NCI-H1694 treated with DMSO at 0.1 percent for 48 hours (cell line): Measurements from ENCODE around the gene ERBB4.
A peak's percentile ranks its signal among the peaks of the same experiment; 100 is the strongest.

Experiments
- DNase-seq: peaks from one replicate; lab custom pipeline; 2025; lab: John Stamatoyannopoulos, UW

The ERBB4 gene

GRCh38 chr2:212538305-212539071 lies at the start of gene ERBB4:
TSS of gene ERBB4 (minus strand) at chr2:212538802. CDS start at chr2:212538530, 272 bp downstream.
- no peak for DNase-seq

DNA sequence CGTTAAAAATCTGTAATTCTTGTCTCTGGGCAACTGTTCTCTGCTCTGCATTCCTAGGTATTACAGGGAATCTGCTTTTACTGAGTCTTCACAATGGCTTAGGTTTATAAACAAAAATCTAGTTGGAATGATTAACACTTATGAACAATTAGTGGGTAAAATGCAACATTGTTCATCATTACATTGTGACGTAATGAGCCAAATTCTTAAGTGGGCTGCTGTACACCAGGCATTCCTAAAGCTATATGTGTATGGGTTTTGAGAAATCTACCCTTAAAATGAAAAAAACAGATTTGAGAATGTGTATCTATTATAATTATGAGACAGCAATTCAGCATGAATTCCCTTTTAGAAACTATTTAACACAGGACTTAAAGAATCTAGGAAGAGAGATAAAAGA lies 41.5 kb upstream of the ERBB4 start:
- no peak for DNase-seq

GRCh38 chr2:212556296-212556695 lies 17.7 kb upstream of the ERBB4 start:
- DNase-seq: no peak

DNA sequence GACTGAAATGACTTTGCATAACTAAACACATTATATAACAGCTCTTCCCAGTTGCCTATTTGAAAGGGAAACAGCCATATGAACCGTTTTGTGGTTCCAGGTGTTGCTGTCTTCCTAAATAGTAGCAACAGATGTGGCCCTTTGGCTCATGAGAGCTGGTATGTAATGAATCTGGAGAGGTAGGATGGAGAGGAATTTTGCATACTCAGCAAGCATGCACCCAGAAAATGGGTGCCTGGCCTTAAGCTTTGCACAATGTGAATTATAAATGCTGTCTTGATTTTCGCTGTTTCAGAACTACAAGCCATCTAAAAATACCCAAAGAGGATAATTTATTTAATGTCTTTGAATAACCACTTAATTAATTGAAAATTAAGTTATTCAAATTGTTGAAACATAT lies 15.6 kb upstream of the ERBB4 start:
- DNase-seq: no peak

DNA sequence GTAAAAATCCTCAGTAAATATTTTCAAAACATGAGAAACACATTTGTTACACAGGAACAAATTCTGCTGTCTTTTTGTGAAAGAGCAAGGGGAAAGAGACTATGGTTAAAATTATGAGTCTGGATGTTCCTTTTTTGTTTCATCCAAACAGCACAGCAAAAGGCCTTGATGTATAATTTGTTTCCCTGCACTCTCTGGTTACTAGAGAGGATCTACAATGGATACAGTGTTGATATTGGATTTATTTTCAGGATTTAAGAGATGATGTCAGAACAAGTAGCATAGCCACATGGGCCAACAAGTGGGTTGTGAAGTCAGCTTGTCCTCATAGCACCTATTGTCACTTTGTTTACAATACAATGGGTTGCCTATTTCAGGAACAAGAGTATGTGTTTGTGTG lies 11.3 kb upstream of the ERBB4 start:
- DNase-seq: no peak

- DNase-seq: no peak
Measured at GRCh38 chr2:212549463-212549862, 10.9 kb upstream of the ERBB4 start.

- DNase-seq: no peak
Measured at GRCh38 chr2:212548455-212548819, 9.8 kb upstream of the ERBB4 start.

GRCh38 chr2:212547716-212548454 lies 9.3 kb upstream of the ERBB4 start:
- DNase-seq: no peak

DNA sequence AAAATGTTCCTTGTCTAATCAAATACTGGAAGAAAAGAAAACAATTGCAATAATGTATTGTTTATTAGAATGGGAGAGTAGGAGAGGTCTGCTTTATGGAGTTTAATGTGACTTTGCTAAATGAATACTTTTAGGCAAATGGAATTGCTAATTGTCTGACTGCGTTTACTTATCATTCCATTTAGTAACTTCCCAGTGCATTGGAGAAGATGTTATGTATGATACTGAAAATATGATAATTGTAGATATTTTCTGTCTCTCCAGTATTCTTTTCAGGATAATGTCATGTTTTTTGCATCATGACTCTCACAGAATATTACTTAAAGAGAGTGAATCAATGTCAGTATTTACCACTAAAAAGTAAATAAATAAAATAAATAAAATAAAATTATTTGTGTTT lies 8.1 kb upstream of the ERBB4 start:
- no peak for DNase-seq

GRCh38 chr2:212540341-212540740 lies 1.7 kb upstream of the ERBB4 start:
- no peak for DNase-seq

GRCh38 chr2:212539072-212539880 lies 674 bp upstream of the ERBB4 start:
- DNase-seq: no peak

DNA sequence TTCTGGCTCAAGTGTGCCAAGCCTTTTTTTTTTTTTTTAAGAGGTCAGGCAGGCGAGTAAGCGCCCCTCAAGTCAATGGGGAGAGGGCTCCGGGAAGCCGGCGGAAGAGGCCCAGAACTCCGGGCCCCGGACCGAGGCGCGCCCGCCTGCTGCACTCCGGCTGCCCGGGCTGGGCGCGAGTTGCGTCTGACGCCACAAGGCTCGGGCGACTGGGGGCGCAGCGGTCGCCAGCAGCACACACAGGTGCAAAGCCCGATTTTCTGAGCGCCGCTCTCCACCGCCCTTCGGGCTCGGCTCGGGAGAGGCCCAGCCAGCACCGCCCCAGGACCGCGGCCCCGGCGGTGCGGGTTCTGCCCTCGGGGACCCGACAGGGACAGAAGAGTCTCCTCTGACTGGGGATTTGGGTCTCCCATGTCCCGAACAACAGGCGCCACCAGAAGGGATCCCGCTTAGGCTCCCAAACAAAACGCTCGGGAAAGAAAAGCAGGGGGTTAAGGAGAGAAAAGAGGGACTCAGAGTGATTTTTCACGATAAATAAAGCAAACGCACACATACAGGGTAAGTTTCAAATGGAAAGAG lies 787 bp downstream of the ERBB4 start:
- DNase-seq: no peak

DNA sequence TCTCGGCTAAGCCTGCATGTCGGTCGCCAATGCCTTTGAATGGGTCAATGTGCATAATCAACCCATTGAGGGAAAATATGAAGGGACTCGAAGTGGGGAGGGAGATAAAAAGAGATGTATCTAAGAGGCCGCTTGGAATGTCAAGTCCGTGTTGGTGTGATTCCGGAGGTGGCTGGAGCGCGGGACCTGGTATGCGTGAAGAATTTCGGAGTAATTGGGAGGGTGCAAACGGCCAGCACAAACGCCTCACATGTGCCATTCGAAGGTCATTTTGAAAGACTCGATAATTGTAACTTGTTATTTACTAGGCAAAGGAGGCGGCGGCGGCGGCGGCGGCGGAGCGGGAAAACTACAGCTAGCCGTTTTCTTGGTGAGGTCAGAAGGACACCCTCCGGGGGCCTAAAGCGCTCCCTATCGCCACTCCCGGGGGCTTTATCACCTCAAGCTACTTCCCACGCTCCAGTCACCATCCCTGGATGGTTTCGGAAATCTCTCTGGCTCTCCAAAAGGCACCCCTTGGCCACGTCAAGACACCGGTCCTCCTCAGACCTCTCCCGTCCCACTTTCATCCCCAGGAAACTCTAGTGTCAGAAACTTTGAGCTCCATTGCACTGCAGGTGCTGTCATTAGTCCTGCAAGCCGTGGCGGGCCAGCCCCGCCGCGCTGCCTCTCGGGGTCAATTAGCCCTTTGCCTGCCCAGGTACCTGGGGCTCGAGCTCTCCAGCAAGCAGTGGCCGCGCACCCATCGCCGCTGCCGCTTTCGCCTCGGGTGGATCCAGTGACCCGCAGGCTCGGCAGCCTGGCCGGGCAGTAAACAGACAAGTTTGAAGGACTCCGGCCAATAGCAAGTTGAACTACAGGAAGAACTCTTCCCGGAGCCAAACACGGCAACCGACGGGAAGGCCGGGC lies 1.5 kb downstream of the ERBB4 start:
- no peak for DNase-seq

DNA sequence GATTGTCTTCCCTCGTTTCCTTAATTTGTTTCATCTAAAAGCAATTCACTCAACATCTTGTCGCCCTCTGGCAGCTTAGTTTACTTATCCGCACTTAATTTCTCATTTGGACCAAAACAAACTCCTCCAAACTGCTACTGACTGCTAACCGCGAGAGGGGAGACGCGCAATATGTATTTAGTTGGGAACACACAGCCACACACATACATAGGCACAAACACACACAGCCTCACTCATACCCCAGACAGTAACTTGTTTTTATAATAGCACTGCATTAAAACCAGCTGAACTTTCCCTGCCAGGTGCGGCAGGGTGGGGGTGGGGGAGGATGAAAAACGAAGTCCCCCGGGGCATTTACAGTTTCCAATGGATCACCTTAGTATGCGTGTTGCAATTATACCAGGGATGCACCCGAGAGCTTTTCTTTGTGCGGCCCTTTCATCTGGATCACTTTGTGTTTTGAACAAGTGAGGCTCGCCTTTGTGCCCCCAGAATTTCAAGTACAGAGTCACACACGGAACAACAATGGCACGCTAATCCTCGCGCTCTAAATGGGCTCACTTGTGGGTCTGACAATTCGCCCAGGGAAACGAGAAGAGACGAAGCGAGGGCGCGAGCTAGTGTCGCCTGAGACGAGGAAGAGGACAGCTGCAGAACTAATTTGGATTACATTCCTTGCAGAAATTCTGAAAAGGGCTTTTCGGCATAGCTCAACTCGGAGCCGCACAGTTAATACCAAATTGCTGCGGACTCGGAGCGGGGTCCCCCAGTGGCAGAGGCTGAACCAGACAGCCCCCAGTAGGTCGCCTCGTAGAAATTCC lies 2.4 kb downstream of the ERBB4 start:
- DNase-seq: peak; percentile 18

GRCh38 chr2:212534336-212534735 lies 4.3 kb downstream of the ERBB4 start:
- DNase-seq: no peak

DNA sequence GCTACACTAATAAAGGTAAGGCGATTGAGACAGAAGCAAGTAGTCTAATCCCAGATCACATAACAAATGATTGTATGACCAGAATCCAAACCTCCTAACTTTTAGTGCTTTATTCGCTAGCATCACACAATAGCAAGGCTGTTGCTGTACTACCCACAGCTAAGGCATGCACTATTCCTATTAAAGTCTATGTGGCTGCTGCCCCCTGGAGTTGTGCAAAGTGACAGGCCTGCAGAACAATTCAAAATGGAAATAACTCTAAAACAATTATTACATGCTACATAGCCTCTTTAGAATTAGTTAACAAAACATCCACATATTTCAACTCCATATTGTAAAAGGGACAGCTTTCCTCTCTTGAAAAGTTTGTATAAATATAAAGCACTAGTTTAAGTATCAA lies 6.0 kb downstream of the ERBB4 start:
- no peak for DNase-seq

DNA sequence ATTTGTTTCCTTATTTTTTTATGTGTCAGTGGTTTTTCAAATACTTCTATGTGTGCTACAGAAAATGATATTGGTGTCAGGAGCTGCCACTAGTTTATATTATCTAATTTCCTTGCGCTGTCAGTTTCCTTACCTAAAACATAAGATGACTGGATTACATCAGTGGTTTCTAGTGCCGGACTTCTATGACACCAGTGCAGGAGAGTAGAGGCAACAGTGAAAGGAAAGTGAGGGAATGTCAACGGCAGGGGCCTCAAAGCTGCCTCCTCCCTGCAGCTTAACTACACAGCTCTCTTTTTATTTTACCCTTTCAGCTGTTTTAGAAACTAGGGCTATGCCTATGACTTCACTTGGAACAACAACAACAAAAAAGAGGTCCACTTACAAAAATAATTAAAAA lies 6.5 kb downstream of the ERBB4 start:
- DNase-seq: no peak

GRCh38 chr2:212531499-212531898 lies 7.1 kb downstream of the ERBB4 start:
- no peak for DNase-seq

DNA sequence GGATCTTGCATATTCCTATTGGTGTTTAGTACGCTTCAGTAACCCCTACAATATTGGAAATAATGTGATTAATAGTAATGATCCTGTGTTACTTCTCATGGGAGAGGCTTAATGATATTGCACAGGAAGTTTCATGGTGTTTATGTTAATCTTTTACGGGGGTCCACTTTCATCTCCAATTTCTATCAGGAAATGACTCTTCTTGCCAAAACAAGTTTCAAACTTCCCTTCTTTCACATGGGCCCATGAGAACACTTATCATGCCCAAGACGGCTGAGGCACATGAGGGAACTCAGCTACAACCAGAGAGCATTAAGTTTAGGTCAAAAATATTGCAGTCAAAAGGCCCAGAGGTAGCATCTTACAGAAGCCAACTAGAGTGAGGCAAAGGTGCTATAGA lies 7.6 kb downstream of the ERBB4 start:
- no peak for DNase-seq

GRCh38 chr2:212530373-212530772 lies 8.2 kb downstream of the ERBB4 start:
- DNase-seq: no peak
